AG04449 (cell line): ENCODE measurements around the gene TMEM266.

Experiments
- CTCF ChIA-PET: fragments of 350-600 bp; formaldehyde crosslinking; extraction: SDS; loops from one replicate; lab custom pipeline; 2021; ENCODE audit warnings: antibody characterized with exemption; lab: Yijun Ruan, JAX
- POLR2A ChIA-PET: fragments of 400-600, 350-600 bp; formaldehyde crosslinking; extraction: SDS; loops from one replicate; lab custom pipeline; 2020; ENCODE audit warnings: antibody characterized with exemption, inconsistent platforms; lab: Yijun Ruan, JAX
- DNase-seq: peaks from one replicate; pipeline ENCODE4 v3.0.0-alpha.2; 2010; ENCODE audit warnings: low read depth, low spot score
- H3K4me3 ChIP-seq: 2 replicates; pipeline ENCODE4 v1.5.1; 2011; ENCODE audit warnings: low read depth, mild to moderate bottlenecking, control low read depth, low read length
- TF ChIP-seq, protein P1 (sequence below): IDR thresholded peaks from one replicate; pipeline ENCODE4 v1.5.1; 2011; ENCODE audit warnings: mild to moderate bottlenecking, moderate library complexity, low read length, control low read depth, inconsistent platforms; ENCODE audit not compliant: insufficient read depth; ENCODE audit errors: missing control alignments

TMEM266 gene

DNA sequence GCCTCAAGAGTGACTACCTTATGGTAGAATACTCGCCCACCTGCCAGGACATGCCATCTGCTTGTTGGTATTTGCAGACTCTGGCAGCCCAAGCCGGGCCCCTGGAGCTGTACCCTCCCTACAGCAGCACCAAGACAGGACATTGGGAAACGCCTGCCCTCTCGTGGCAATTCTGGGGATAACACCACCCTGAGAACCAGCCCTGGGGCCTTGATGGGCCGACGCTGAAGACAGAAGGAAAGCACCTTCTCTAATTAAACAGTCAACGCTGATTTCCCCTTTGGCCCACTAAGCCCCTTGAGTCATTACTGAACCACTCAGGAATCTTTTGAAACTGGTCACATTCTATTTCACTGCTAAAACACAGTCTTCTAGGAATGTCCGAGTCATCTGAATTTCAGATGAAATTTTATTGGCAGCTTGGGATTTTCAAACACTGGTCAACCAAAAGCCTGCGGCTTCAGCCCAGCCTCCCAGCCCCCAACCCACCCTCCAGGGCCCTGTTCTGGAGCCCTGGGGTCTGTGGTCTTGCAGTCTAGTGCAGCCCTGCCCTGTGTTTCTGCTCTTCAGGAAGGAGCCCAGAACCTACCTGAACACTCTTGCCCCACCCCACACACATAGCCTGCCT lies 91.3 kb downstream of the TMEM266 start:
- TF ChIP-seq, protein P1, sequence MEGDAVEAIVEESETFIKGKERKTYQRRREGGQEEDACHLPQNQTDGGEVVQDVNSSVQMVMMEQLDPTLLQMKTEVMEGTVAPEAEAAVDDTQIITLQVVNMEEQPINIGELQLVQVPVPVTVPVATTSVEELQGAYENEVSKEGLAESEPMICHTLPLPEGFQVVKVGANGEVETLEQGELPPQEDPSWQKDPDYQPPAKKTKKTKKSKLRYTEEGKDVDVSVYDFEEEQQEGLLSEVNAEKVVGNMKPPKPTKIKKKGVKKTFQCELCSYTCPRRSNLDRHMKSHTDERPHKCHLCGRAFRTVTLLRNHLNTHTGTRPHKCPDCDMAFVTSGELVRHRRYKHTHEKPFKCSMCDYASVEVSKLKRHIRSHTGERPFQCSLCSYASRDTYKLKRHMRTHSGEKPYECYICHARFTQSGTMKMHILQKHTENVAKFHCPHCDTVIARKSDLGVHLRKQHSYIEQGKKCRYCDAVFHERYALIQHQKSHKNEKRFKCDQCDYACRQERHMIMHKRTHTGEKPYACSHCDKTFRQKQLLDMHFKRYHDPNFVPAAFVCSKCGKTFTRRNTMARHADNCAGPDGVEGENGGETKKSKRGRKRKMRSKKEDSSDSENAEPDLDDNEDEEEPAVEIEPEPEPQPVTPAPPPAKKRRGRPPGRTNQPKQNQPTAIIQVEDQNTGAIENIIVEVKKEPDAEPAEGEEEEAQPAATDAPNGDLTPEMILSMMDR = peak; percentile 91
- DNase-seq = peak; percentile 44
- ChIA-PET CTCF (interaction anchor here (0.9 to 8.1 kb wide), 23 partner anchors 9 to 716 kb away, joined by 3 to 171 read pairs (median 4); partner anchors contain the start of genes NRG4 and TMEM266), POLR2A (no interaction called here)
- H3K4me3 ChIP-seq = no peak overlapping the region

DNA sequence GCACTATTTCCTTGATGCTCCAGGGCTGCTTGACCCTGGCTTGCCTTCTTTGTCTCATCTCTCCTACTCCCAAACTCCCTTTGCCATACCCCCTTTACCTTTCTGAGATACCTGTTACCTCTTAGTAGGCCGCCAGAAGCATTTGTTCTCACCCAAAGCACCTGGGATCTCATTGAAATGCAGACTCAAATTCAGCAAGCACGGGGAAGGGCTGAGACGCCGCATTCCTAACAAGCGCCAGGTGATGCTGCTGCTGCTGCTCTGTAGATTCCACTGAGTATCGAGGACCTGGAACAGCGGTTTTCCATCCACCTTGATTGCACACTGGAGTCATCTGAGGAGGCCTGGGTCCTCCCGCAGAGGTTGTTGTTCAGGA lies 91.8 kb downstream of the TMEM266 start:
- CTCF ChIA-PET = interaction anchor here (0.6 to 8.1 kb wide), 9 partner anchors 9 to 715 kb away, joined by 3 to 171 read pairs (median 9); no protein-coding TSS in a partner anchor
- H3K4me3 ChIP-seq = no peak overlapping the region
- DNase-seq = no peak
- POLR2A ChIA-PET = no interaction called here
- TF ChIP-seq, protein P1 = no peak

DNA sequence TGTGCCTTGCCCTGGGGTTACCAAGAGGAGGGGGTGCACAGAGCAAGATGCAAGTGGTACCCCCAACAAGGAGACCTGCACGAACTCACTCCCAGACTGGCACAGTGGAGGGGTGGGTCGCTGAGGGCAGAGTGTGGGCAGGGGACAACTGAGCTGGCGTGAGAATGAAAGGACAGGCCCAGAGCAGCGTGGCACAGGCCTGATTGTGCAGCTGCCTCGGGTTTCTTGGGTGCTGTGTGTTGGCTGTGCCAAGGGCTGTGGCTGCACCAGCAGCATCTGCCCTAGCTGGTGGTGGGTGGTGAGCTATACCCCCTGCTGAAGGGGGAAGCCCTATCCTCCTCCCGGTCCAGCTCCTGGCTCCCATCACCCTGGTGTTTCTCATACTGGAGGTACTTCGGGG lies 92.4 kb downstream of the TMEM266 start:
- ChIA-PET POLR2A (no interaction called here), CTCF (interaction anchor here (0.6 to 8.1 kb wide), 10 partner anchors 8 to 714 kb away, joined by 3 to 171 read pairs (median 6); no protein-coding TSS in a partner anchor)

DNA sequence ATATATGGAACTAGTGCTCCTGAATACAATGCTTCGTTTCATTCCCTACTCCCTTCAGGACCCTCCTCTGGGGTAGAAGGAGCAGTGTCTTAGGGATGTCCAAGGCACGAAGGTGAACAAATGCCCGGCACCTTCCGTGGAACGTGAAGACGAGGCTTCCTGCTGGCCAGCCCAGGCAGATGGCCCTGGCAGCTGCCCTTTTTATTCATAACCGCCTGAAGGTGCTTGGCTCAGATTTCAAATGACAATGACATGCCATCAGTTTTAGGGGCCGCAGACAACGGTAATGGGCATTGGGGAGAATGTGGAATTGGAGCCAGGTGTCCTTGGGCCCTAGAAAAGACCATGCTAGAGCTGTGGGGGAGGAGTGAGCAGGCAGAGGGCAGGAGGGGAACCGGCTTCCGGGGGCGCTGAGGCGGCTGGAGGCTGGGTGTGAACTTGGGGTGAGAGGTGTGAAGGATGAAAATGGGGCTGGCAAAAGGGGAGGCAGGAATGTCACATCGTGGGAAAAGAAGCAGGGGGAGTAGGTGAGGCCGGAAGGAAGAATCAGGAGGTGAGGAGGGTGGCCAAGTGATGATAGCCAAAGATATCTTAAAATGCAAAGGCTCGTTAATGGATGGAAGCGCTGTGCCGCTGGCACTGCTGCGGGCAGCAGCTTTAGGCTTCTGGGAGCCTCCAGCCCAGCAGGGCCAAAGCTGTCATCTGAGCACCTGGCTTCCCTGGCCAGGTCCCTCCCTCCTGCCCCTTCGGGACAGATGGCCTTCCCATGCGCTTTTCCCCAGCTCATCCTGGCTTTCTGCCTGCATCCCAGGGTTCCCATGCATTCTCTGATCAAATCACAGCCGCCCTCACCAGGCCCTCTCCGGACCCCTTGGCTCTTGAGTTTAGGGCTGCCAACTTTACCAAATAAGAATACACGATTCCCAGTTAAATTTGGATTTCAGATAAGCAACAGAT lies 93.7 kb downstream of the TMEM266 start:
- POLR2A ChIA-PET = no interaction called here
- H3K4me3 ChIP-seq = no peak overlapping the region
- CTCF ChIA-PET = interaction anchor here (1.0 to 8.1 kb wide), 8 partner anchors 7 to 97 kb away, joined by 3 to 171 read pairs (median 4); no protein-coding TSS in a partner anchor
- no peak for DNase-seq
- TF ChIP-seq, protein P1 = no peak

More for the DNA sequence above, 92.4 kb downstream of the TMEM266 start:
- no peak overlapping the region for H3K4me3 ChIP-seq
- no peak for DNase-seq
- TF ChIP-seq, protein P1 = no peak

DNA sequence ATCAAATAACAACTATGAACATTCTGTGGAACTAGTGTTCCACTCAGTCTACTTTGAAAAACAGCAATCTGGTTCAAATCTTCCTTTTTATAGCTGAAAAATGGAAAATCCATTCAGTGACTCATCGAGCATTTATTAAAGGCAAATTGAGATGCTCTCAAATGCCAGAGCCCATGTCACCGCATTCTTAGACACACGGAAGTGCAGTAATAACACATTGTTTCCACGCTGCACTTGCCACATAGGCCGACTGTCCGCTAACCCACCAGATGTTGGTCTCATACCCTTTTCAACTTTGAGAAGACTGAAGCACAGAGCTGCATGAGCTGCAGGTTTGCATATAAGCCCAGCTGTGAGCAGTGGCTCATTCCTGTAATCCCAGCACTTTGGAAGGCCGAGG lies 95.9 kb downstream of the TMEM266 start:
- POLR2A ChIA-PET = no interaction called here
- DNase-seq = peak; percentile 34
- H3K4me3 ChIP-seq = no peak overlapping the region
- TF ChIP-seq, protein P1 = no peak
- CTCF ChIA-PET = interaction anchor here (1.2 to 11.7 kb wide), 3 partner anchors 6 to 17 kb away, joined by 4 to 118 read pairs (median 6); no protein-coding TSS in a partner anchor
